Endothelial cell of umbilical vein (primary cell): ENCODE results near the gene POLR2E. TPM values are rescaled to one million over a fixed set of nuclear protein-coding genes. Genes with fewer than 3 reads are reported as not detected.

Experiments used
- BruUV-seq: library from RNA; stranded (reverse); fragments of 400-500 nt; replicated peaks from 2 replicates; lab custom pipeline; 2021; lab: Mats Ljungman, UMichigan
- CTCF ChIA-PET: fragments of 300-600, 350-600 bp; sonication (Branson Sonifier 250); formaldehyde crosslinking; loops from one replicate; lab custom pipeline; 2021; ENCODE audit warnings: antibody characterized with exemption, inconsistent platforms; lab: Charles Lee
- POLR2A ChIA-PET: fragments of 300-600, 350-600 bp; sonication (Branson Sonifier 250); formaldehyde crosslinking; loops from one replicate; lab custom pipeline; 2021; ENCODE audit warnings: antibody characterized with exemption, inconsistent platforms; lab: Charles Lee
- DNase-seq: peaks from one replicate; pipeline ENCODE4 v3.0.0-alpha.2; 2011; ENCODE audit warnings: low read depth, low spot score
- FAIRE-seq: peaks from 2 replicates; lab custom pipeline; 2011; peaks lifted over from hg19 to GRCh38; lab: Jason Lieb, UNC
- H2AFZ ChIP-seq: 2 replicates; pipeline ENCODE4 v1.6.0; 2012; ENCODE audit warnings: low read depth, low read length, control low read depth, inconsistent platforms
- H3K27ac ChIP-seq: 2 replicates; pipeline ENCODE4 v1.5.1; 2011; ENCODE audit warnings: low read depth, mild to moderate bottlenecking, control low read depth, low read length, moderate library complexity; ENCODE audit not compliant: insufficient read depth
- H3K27me3 ChIP-seq, 2 experiments: 2 replicates each; pipeline versions ENCODE4 v1.6.0 to v1.6.1; 2011; ENCODE audit warnings: low read length in 2 of 2, mixed read lengths in 1 of 2; ENCODE audit not compliant: control insufficient read depth in 2 of 2, insufficient read depth in 2 of 2
- H3K36me3 ChIP-seq, 2 experiments: 2 replicates in 1 of 2; 3 replicates in 1 of 2; pipeline ENCODE4 v1.5.1; 2011; ENCODE audit warnings: low read length in 2 of 2, mild to moderate bottlenecking in 1 of 2, moderate library complexity in 1 of 2; ENCODE audit not compliant: control insufficient read depth in 2 of 2, insufficient read depth in 2 of 2; ENCODE audit errors: extremely low read depth in 1 of 2
- H3K4me1 ChIP-seq: 3 replicates; pipeline ENCODE4 v1.5.1; 2011; ENCODE audit warnings: mild to moderate bottlenecking, low read length; ENCODE audit not compliant: control insufficient read depth, insufficient read depth; ENCODE audit errors: extremely low read depth
- H3K4me2 ChIP-seq: 2 replicates; pipeline ENCODE4 v1.6.1; 2011; ENCODE audit warnings: low read length, control low read depth, mixed read lengths; ENCODE audit not compliant: insufficient read depth
- H3K4me3 ChIP-seq, 3 experiments: fragments of 200-600 bp in 1 of 3; sonication (generic), shearing (Covaris generic) in 1 of 3; replicated peaks in 1 of 3; 2 replicates each; pipeline ENCODE4 v1.5.1; 2011 to 2016; ENCODE audit warnings: control low read depth in 3 of 3, low read length in 3 of 3, mild to moderate bottlenecking in 2 of 3, inconsistent platforms in 1 of 3, low read depth in 1 of 3, moderate library complexity in 1 of 3; ENCODE audit not compliant: insufficient read depth in 1 of 3
- H3K79me2 ChIP-seq: 2 replicates; pipeline ENCODE4 v1.6.0; 2012; ENCODE audit warnings: low read length, inconsistent platforms; ENCODE audit not compliant: control insufficient read depth, insufficient read depth
- H3K9ac ChIP-seq: replicated peaks from 2 replicates; pipeline ENCODE3; 2011; ENCODE audit warnings: low read length, control low read depth; ENCODE audit not compliant: insufficient read depth; ENCODE audit errors: extremely low read depth
- H3K9me1 ChIP-seq: replicated peaks from 3 replicates; pipeline ENCODE4 v1.6.0; 2011; ENCODE audit warnings: mild to moderate bottlenecking, low read length; ENCODE audit not compliant: control insufficient read depth, insufficient read depth; ENCODE audit errors: extremely low read depth
- H3K9me3 ChIP-seq: replicated peaks from 2 replicates; pipeline ENCODE4 v1.5.1; 2012; ENCODE audit warnings: low read length, inconsistent platforms; ENCODE audit not compliant: control insufficient read depth, insufficient read depth
- H4K20me1 ChIP-seq: replicated peaks from 2 replicates; pipeline ENCODE3; 2011; ENCODE audit warnings: mild to moderate bottlenecking, low read length; ENCODE audit not compliant: control insufficient read depth, insufficient read depth; ENCODE audit errors: extremely low read depth
- CTCF ChIP-seq, 2 donors: IDR thresholded peaks; 1 replicate in 1 of 2; 2 replicates in 1 of 2; pipeline ENCODE4 v1.5.1; 2011; ENCODE audit warnings: low read length in 2 of 2, mild to moderate bottlenecking in 2 of 2, moderate library complexity in 2 of 2, control low read depth in 1 of 2, inconsistent platforms in 1 of 2, low read depth in 1 of 2; ENCODE audit not compliant: insufficient read depth in 1 of 2; ENCODE audit errors: extremely low read depth in 1 of 2
- EZH2 ChIP-seq: IDR thresholded peaks from 2 replicates; pipeline ENCODE4 v1.6.1; 2012; ENCODE audit warnings: borderline replicate concordance, low read depth, mild to moderate bottlenecking, moderate library complexity, low read length, inconsistent platforms; ENCODE audit not compliant: severe bottlenecking
- FOS ChIP-seq: IDR thresholded peaks from 2 replicates; pipeline ENCODE4 v1.6.1; 2011; ENCODE audit warnings: mild to moderate bottlenecking, low read length, moderate library complexity, borderline replicate concordance; ENCODE audit not compliant: insufficient read depth
- GATA2 ChIP-seq: IDR thresholded peaks from 2 replicates; pipeline ENCODE4 v1.7.0; 2011; ENCODE audit warnings: low read depth, mild to moderate bottlenecking, moderate library complexity, mixed read lengths, low read length; ENCODE audit not compliant: insufficient read length, insufficient read depth
- JUN ChIP-seq: IDR thresholded peaks from 2 replicates; pipeline ENCODE4 v1.6.1; 2011; ENCODE audit warnings: borderline replicate concordance, low read depth; ENCODE audit not compliant: insufficient read length, insufficient read depth
- MAX ChIP-seq: IDR thresholded peaks from 2 replicates; pipeline ENCODE4 v1.6.1; 2011; ENCODE audit not compliant: insufficient read depth, insufficient read length
- MYC ChIP-seq: IDR thresholded peaks from one replicate; pipeline ENCODE4 v1.6.1; 2011; ENCODE audit warnings: mild to moderate bottlenecking, low read depth, low read length
- POLR2A ChIP-seq: IDR thresholded peaks from 2 replicates; pipeline ENCODE4 v1.6.1; 2012; ENCODE audit warnings: low read depth, mild to moderate bottlenecking, control low read depth, low read length
- POLR2AphosphoS5 ChIP-seq: IDR thresholded peaks from 2 replicates; pipeline ENCODE4 v1.6.1; 2012; ENCODE audit warnings: low read depth, mild to moderate bottlenecking, control low read depth, low read length, moderate library complexity; ENCODE audit not compliant: insufficient read depth
- dilution Hi-C: fragments of 300-500 bp; cut with MboI; formaldehyde crosslinking; loops from one replicate; pipeline ENCODE4 v1.15.0; 2019; ENCODE audit warnings: low sequenced_read_pairs; ENCODE audit not compliant: extremely low pct_ligation_motif_present
- intact Hi-C: fragments of 100-400 bp; cut with micrococcal nuclease; formaldehyde crosslinking; loops from one replicate; pipeline ENCODE4 v1.10.0; 2022
- polyA plus RNA-seq, 4 experiments: library from polyadenylated mRNA; depleted of rRNA in 3 of 4; stranded (reverse) in 3 of 4; unstranded in 1 of 4; fragments of >200 nt; gene quantifications; 2 replicates each; pipeline versions ENCODE4 v1.2.1 to v1.2.3, GENCODE V29; 2011 to 2012; ENCODE audit warnings: missing spikeins in 1 of 4
- total RNA-seq: library from RNA; stranded (reverse); gene quantifications from 2 replicates; pipeline ENCODE4 v1.2.3, GENCODE V29; 2021

Gene POLR2E
- total and polyA plus RNA-seq, 2 donors (not counting 3 experiments of a cell fraction or from before 2014, with no cell fraction given) = 272 to 344 TPM

- H3K4me2 ChIP-seq = no peak overlapping the region
- no peak overlapping the region for H3K9ac ChIP-seq
- dilution Hi-C loops = no loop called here
- H3K27ac ChIP-seq = no peak overlapping the region
- CTCF ChIA-PET = no interaction called here
- no peaks in the 10 kb centered on the region for H3K27me3 ChIP-seq
- H4K20me1 ChIP-seq = no peaks in the 10 kb centered on the region
- POLR2A ChIA-PET = interaction anchor here (0.6 kb wide), 1 partner anchor 206 kb away, joined by 4 read pairs; no protein-coding TSS in a partner anchor
- no peaks in the 10 kb centered on the region for H3K79me2 ChIP-seq
- H3K9me1 ChIP-seq = no peaks in the 10 kb centered on the region
- DNase-seq (no peak), FAIRE-seq (no peak)
- no TSS peak for BruUV-seq
- TF ChIP-seq FOS = no peak
- TF ChIP-seq JUN = no peak
- no peak for TF ChIP-seq POLR2A
- no peak for TF ChIP-seq GATA2
- TF ChIP-seq CTCF (IDR thresholded peaks at IDR 0.05; ENCODE audit: extremely low read depth in 1 of 2, insufficient read depth in 1 of 2, low read depth in 1 of 2, low read length in 2 of 2) = no peak
- no peak for TF ChIP-seq MYC
- TF ChIP-seq POLR2AphosphoS5 = no peak
- TF ChIP-seq MAX = no peak
- TF ChIP-seq EZH2 = no peak
- H3K4me3 ChIP-seq = no peak overlapping the region
- H3K9me3 ChIP-seq = no peaks in the 10 kb centered on the region
- H2AFZ ChIP-seq = no peak overlapping the region
- H3K36me3 ChIP-seq = peaks cover 0 to 7% of the 10 kb centered on the region in 2 experiments
- no peaks in the 10 kb centered on the region for H3K4me1 ChIP-seq
- intact Hi-C loops = no loop called here
Observed at GRCh38 chr19:1139126-1139525, 44.0 kb upstream of the POLR2E start.
